T-helper 2 cell treated with Interferon-gamma antibody and Interleukin-4, amounts not matched to agents 5 μg/mL and 100 μg/mL, for 36 hours (primary cell): Measurements from ENCODE around the gene LBR.
A peak's percentile ranks its signal among the peaks of the same experiment; 100 is the strongest.
"Not testable (repeated sequence)": the region's sequence is repeated elsewhere in the genome, so short reads cannot be mapped to it uniquely, and the experiment has no call there.

Experiments used
- DNase-seq: peaks from one replicate; pipeline ENCODE4 v3.0.0; 2021; ENCODE audit warnings: low spot score
- H3K27ac Mint-ChIP-seq: one replicate; pipeline ENCODE4 v1.8.0; 2021; ENCODE audit warnings: mild to moderate bottlenecking, mixed read lengths
- H3K27me3 Mint-ChIP-seq: one replicate; pipeline ENCODE4 v1.8.0; 2021; ENCODE audit warnings: low read depth, mixed read lengths
- H3K36me3 Mint-ChIP-seq: one replicate; pipeline ENCODE4 v1.8.0; 2021; ENCODE audit warnings: low read depth, mixed read lengths
- H3K4me1 Mint-ChIP-seq: one replicate; pipeline ENCODE4 v1.8.0; 2021; ENCODE audit warnings: low read depth, mixed read lengths
- H3K4me3 Mint-ChIP-seq: one replicate; pipeline ENCODE4 v1.8.0; 2022; ENCODE audit warnings: mild to moderate bottlenecking, moderate library complexity, mixed read lengths
- H3K9me3 Mint-ChIP-seq: one replicate; pipeline ENCODE4 v1.8.0; 2021; ENCODE audit warnings: mixed read lengths

LBR gene

GRCh38 chr1:225427235-225428067 is at the start of gene LBR:
LBR (minus strand) TSS chr1:225428038; CDS start chr1:225424075, 3,963 bp downstream.
- Mint-ChIP-seq H3K27ac (peak within 1 kb of the TSS; percentile 96), H3K4me3 (peak within 1 kb of the TSS; percentile 94), H3K36me3 (peaks cover 24% of the 10 kb centered on the region), H3K9me3 (no peaks in the 10 kb centered on the region), H3K4me1 (peaks cover 49% of the 10 kb centered on the region), H3K27me3 (no peaks in the 10 kb centered on the region)
- peak; percentile 29 for DNase-seq

- no peak for DNase-seq
- H3K4me1 Mint-ChIP-seq, result peaks cover 28% of the 10 kb centered on the region
- no peak overlapping the region for H3K4me3 Mint-ChIP-seq
- H3K36me3 Mint-ChIP-seq, result peaks cover 1% of the 10 kb centered on the region
- H3K27ac Mint-ChIP-seq, result peak overlapping the region; percentile 21
- peaks cover 2% of the 10 kb centered on the region for H3K27me3 Mint-ChIP-seq
- peaks cover 6% of the 10 kb centered on the region for H3K9me3 Mint-ChIP-seq
These were observed 49.6 kb upstream of the LBR start for GRCh38 chr1:225477296-225477911.

GRCh38 chr1:225476538-225476988 is 48.7 kb upstream of the LBR start:
- Mint-ChIP-seq H3K4me1 (peaks cover 28% of the 10 kb centered on the region), H3K27ac (no peak overlapping the region), H3K36me3 (peaks cover 1% of the 10 kb centered on the region), H3K9me3 (peaks cover 6% of the 10 kb centered on the region), H3K27me3 (no peaks in the 10 kb centered on the region), H3K4me3 (peak overlapping the region; percentile 24)
- no peak for DNase-seq

- Mint-ChIP-seq H3K36me3 (peaks cover 1% of the 10 kb centered on the region), H3K27ac (no peak overlapping the region), H3K4me1 (peaks cover 29% of the 10 kb centered on the region), H3K27me3 (no peaks in the 10 kb centered on the region), H3K9me3 (peaks cover 6% of the 10 kb centered on the region), H3K4me3 (no peak overlapping the region)
- DNase-seq, result no peak
These were observed 48.3 kb upstream of the LBR start for GRCh38 chr1:225476100-225476511.

DNA sequence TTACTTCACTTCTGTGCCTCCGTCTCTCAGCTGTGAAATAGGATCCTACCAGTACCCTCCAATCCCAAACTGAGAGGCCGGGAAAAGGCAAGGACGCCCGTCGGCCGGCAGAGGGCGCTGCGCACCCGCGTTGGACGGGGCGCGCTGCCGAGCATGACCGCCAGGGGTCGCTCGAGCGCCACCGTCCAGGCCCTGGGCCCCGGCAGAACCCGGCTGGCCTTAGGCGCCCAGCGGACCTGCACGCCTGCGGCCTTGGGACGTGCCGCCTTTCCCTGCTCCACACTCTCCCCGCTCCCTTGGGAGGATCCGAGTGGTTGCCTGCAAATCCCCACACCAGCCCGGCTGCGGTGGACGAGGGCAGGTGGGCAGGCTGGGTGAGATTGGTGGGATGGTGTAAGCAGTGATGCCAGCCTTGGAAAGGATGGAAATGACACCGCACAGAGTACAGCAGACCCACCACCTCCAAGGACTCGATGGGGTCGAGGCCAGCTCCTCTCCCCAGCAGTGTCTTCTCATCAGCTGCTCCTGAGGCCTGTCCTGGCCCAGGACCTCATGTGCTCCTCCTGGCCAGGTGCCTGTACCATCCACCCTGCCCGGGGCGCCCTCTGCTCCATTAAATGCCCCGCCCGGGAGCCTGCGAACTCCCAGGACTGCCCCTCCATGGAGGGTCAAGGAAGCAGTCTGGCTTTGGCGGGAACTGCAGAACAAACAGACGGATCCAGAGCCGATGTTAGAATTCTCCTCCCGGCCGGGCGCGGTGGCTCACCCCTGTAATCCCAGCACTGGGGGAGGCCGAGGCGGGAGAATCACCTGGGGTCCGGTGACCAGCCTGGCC is 47.4 kb upstream of the LBR start:
- Mint-ChIP-seq H3K4me1 (peaks cover 31% of the 10 kb centered on the region), H3K9me3 (peaks cover 6% of the 10 kb centered on the region), H3K27ac (no peak overlapping the region), H3K27me3 (no peaks in the 10 kb centered on the region), H3K4me3 (no peak overlapping the region), H3K36me3 (peaks cover 1% of the 10 kb centered on the region)
- peak; percentile 70 for DNase-seq

DNA sequence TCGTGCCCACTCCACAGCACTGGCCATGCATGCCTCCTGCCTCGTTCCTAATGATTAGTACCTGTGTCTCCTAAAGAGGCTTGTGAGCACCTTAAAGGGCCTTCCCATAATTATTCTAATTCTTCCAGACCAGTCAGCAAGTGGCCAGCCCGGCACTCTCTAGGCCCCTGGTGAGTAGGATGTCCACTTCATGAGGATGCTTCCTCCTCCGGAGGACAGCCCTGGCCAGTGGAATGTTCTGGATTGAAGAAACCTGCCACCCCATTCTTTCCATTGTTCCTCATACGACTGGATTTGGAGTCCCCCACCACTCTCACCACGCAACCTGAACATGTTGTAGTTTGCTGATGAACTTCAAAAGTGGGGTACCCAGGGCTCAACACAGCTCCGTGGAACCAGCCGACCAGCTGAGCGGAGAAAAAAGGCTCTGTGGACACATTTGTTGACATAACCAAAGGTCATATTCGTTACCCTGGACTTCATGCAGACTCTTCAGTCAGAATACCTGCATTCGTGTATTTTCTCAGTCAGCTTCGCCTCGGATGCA is 46.7 kb upstream of the LBR start:
- DNase-seq, result no peak
- H3K36me3 Mint-ChIP-seq, result peaks cover 1% of the 10 kb centered on the region
- peaks cover 6% of the 10 kb centered on the region for H3K9me3 Mint-ChIP-seq
- peaks cover 31% of the 10 kb centered on the region for H3K4me1 Mint-ChIP-seq
- no peaks in the 10 kb centered on the region for H3K27me3 Mint-ChIP-seq
- H3K27ac Mint-ChIP-seq, result no peak overlapping the region
- no peak overlapping the region for H3K4me3 Mint-ChIP-seq

GRCh38 chr1:225473676-225474438 is 46.0 kb upstream of the LBR start:
- H3K27me3 Mint-ChIP-seq, H3K9me3 Mint-ChIP-seq, H3K4me3 Mint-ChIP-seq, DNase-seq, H3K36me3 Mint-ChIP-seq: not testable (repeated sequence)
- H3K4me1 Mint-ChIP-seq, result peaks cover 35% of the 10 kb centered on the region
- peak overlapping the region; percentile 64 for H3K27ac Mint-ChIP-seq

- not testable (repeated sequence) for H3K27me3 Mint-ChIP-seq, DNase-seq, H3K9me3 Mint-ChIP-seq, H3K36me3 Mint-ChIP-seq, H3K4me3 Mint-ChIP-seq
- Mint-ChIP-seq H3K27ac (peak overlapping the region; percentile 64), H3K4me1 (peaks cover 41% of the 10 kb centered on the region)
These were observed 45.4 kb upstream of the LBR start for GRCh38 chr1:225473266-225473665.

DNA sequence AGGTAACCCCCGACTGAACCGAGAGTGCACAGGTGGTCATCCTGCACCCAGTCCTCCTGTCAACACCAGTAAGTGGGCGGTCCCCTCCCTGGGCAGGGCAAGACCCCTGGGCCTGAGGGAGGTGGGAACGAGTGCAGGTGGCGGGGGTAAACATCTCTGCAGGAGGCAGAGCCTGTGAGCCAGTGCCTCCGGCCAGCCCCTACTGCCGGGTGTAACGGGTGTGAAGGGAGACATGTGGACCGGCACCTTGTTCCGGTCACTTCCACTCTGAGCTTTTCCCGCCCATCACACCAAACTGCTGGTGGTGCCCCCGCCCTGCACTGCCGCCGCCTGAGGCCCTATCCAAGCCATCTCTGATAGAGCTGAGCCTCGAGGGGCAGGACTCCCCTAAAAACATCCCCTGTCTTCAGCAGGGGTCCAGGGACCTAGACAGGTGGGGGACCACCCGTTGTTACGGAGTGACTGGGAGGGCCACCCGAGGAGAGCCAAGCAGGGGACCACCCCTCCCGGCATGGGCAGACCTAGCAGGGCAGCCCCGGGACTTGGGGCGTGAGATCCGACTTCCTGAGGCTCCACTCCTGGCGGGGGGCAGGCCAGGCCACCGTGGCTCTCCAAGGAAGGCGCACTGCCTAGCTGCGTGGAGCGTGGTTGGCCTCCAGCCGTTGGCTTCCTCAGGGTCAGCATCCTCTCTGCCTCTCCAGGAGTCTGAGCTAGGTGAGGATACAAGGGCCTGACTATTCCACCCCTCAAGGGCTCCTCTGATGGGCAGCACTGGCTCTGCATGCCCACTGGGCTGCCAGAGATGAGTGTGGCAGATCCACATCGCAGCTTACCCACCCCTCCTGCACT is 43.8 kb upstream of the LBR start:
- peaks cover 32% of the 10 kb centered on the region for H3K4me1 Mint-ChIP-seq
- DNase-seq, result no peak
- no peak overlapping the region for H3K27ac Mint-ChIP-seq
- H3K36me3 Mint-ChIP-seq, result peaks cover 1% of the 10 kb centered on the region
- no peak overlapping the region for H3K4me3 Mint-ChIP-seq
- H3K27me3 Mint-ChIP-seq, result no peaks in the 10 kb centered on the region
- peaks cover 6% of the 10 kb centered on the region for H3K9me3 Mint-ChIP-seq

DNA sequence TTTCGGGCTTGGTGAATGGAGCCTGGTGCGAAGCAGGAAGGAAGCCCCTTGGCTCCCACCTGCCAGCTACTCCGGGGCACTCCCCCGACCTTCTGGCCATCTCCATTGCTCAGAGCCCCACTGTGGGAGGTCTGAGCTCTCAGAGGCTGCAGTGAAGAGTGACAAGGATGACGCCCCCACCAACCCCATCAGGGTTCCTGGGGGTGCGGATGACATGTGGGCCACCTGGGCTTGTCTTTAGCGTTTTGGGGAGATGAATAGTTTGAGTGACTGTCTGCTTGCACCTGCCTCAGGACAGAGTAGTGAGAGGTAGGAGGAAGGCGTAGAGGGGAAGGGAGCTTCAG is 43.2 kb upstream of the LBR start:
- Mint-ChIP-seq H3K36me3 (peaks cover 1% of the 10 kb centered on the region), H3K27me3 (no peaks in the 10 kb centered on the region), H3K4me3 (no peak overlapping the region), H3K4me1 (peaks cover 29% of the 10 kb centered on the region), H3K27ac (no peak overlapping the region), H3K9me3 (peaks cover 6% of the 10 kb centered on the region)
- no peak for DNase-seq

- H3K27me3 Mint-ChIP-seq, result no peaks in the 10 kb centered on the region
- no peak overlapping the region for H3K4me3 Mint-ChIP-seq
- peaks cover 31% of the 10 kb centered on the region for H3K4me1 Mint-ChIP-seq
- DNase-seq, result no peak
- H3K9me3 Mint-ChIP-seq, result peaks cover 6% of the 10 kb centered on the region
- no peak overlapping the region for H3K27ac Mint-ChIP-seq
- peaks cover 1% of the 10 kb centered on the region for H3K36me3 Mint-ChIP-seq
These were observed 42.6 kb upstream of the LBR start for GRCh38 chr1:225470211-225471108.

DNA sequence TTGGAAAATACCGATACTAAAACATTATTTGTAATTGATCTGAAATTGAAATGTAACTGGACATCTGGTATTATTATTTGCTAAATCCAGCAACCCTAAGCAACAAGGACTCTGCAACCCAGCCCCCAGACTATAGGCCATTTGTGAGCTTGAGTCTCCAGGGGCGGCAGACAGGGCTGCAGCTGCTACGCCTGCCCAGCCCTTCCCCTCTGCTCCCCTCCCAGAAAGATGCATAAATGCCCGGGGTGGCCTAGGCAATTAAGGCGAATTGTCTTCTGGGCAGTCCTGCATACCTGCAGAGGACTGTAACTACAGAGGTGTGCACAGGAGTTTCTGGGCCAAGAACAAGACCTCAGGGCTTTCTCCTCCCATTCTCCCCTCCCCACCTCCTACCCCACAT is 41.2 kb upstream of the LBR start:
- Mint-ChIP-seq H3K36me3 (peaks cover 1% of the 10 kb centered on the region), H3K4me1 (peaks cover 41% of the 10 kb centered on the region), H3K4me3 (peak overlapping the region; percentile 95), H3K27me3 (no peaks in the 10 kb centered on the region), H3K27ac (peak overlapping the region; percentile 97), H3K9me3 (peaks cover 6% of the 10 kb centered on the region)
- DNase-seq, result no peak
